Activated CD8-positive, alpha-beta memory T cell treated with anti-CD3 and anti-CD28 coated beads, Interleukin-2, amount 10 ng/mL, durations not matched to agents 7 days and 5 days (primary cell): ENCODE results near the gene VIPR1. TPM values are rescaled to one million over a fixed set of nuclear protein-coding genes. Genes with fewer than 3 reads are reported as not detected.

Experiments used
- total RNA-seq, 2 experiments: library from RNA; stranded (reverse); gene quantifications; one replicate each; pipeline ENCODE4 v1.2.3, GENCODE V29; 2021

VIPR1 gene
- total RNA-seq, 2 experiments from 2014 or later: 0.14 to 1.9 TPM

Other genes starting within 250 kb of the VIPR1 start
- gene CCK, start 236.5 kb upstream of the VIPR1 start, total RNA-seq: not detected
- not detected for gene LYZL4, start 92.0 kb upstream of the VIPR1 start, total RNA-seq
- gene SEC22C, start 79.3 kb downstream of the VIPR1 start, total RNA-seq: 10 to 100 TPM; 46.1 to 47.3 TPM
- gene SS18L2, start 88.2 kb downstream of the VIPR1 start, total RNA-seq: 10 to 100 TPM; 59.3 to 71.9 TPM
- gene NKTR, start 98.0 kb downstream of the VIPR1 start, total RNA-seq: 100 to 1,000 TPM in 1 of 2 experiments, 10 to 100 TPM in 1; 76.0 to 120 TPM
- gene ZBTB47, start 151.1 kb downstream of the VIPR1 start, total RNA-seq: under 1 TPM; 0.41 to 0.56 TPM
- gene KLHL40, start 182.9 kb downstream of the VIPR1 start, total RNA-seq: not detected
- gene HHATL, start 200.2 kb downstream of the VIPR1 start, total RNA-seq: not detected